ENCODE results near the gene LRRC8D. TPM values are rescaled to one million over a fixed set of nuclear protein-coding genes. Genes with fewer than 3 reads are reported as not detected.

LRRC8D gene
- total and polyA plus RNA-seq, 2 experiments from 2014 or later, result 23.6 to 48.8 TPM

GRCh38 chr1:89953131-89953626 is 132.3 kb downstream of the LRRC8D start:
- H3K9me3 Mint-ChIP-seq, result 0 out of 3 replicates have a peak, but pooled peaks cover 2% of the 10 kb centered on the region
- H3K4me3 ChIP-seq, result no peak overlapping the region

More at GRCh38 chr1:89953131-89953626, 132.3 kb downstream of the LRRC8D start:
- Mint-ChIP-seq H3K4me1 (peaks cover 45% of the 10 kb centered on the region), H3K36me3 (ENCODE audit: low read depth) (no peaks in the 10 kb centered on the region), H3K27ac (no peak overlapping the region), H3K27me3 (ENCODE audit: insufficient read depth, low read depth, poor library complexity) (no peaks in the 10 kb centered on the region), H3K4me3 (no peak overlapping the region)
- H3K79me2 ChIP-seq (replicated peaks; ENCODE audit: insufficient read depth), result no peaks in the 10 kb centered on the region
- H3K27ac ChIP-seq (ENCODE audit: low read depth), result no peak overlapping the region
- no peak overlapping the region for H3K4me2 ChIP-seq
- DNase-seq (ENCODE audit: low spot score) (peak; percentile 70), ATAC-seq (peak; percentile 90)
- peaks cover 42% of the 10 kb centered on the region for H3K4me1 ChIP-seq (ENCODE audit: insufficient read depth)
- H2AFZ ChIP-seq, result no peak overlapping the region
- TF ChIP-seq REST (IDR thresholded peaks at IDR 0.05; ENCODE audit: unreplicated experiment) (no peak), CTCF (conservative IDR thresholded peaks at IDR 0.05; ENCODE audit: low read depth in 2 of 2) (peak; percentile 58 to 88), JUNB (IDR thresholded peaks at IDR 0.05; ENCODE audit: unreplicated experiment) (no peak), POLR2AphosphoS5 (IDR thresholded peaks at IDR 0.05; ENCODE audit: low read depth) (no peak), ZNF462 (CRISPR knock-in tag; IDR thresholded peaks at IDR 0.05) (no peak)
- no peaks in the 10 kb centered on the region for H4K20me1 ChIP-seq (replicated peaks; ENCODE audit: insufficient read depth)
- H3K9me2 ChIP-seq (ENCODE audit: insufficient read depth), result no peaks in the 10 kb centered on the region
- no peaks in the 10 kb centered on the region for H3K27me3 ChIP-seq (ENCODE audit: insufficient read depth)
- H3K36me3 ChIP-seq (ENCODE audit: insufficient read depth), result no peaks in the 10 kb centered on the region
- no peaks in the 10 kb centered on the region for H3F3A ChIP-seq (replicated peaks; ENCODE audit: low read depth)
